Embryonic facial prominence (tissue), 1 donor: ENCODE data around the gene TBC1D2B.

Experiments used
- DNase-seq: peaks from one replicate; pipeline ENCODE4 v3.0.0-alpha.2; 2016; ENCODE audit errors: extremely low spot score

Gene TBC1D2B

DNA sequence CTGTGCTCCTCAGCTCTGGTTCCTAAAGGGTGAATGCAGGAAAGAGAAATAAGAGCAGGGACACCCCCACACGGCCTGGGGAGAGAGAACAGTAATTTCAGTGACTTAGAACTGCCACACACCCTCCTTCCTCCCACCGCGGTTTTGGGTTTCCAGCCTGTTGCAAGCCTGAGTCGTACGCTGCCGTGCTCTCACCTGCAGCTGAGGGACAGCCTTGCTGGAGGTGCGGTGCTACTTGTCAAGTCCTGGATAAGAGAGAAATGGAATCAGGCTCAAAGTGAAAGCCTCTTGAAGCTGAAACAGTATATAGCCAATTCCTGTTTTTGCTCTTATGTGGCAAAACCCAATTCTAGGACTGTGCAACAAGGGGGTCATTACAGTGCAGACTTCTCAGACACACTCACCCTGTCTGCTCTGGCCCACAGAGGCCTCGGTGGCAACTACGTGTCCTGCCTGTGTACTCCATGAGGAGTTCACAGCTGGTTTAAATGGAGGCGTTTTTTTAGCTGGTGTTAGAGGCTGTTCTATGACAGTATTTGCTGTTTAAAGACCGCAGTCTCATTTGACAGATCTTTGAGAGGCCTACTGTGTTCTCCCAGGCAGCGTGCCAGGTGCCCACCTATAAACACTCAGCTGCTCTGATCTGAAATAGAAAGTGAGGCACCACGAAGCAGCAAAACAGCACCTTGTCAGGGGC lies 42.9 kb downstream of the TBC1D2B start:
- no peak for DNase-seq

DNA sequence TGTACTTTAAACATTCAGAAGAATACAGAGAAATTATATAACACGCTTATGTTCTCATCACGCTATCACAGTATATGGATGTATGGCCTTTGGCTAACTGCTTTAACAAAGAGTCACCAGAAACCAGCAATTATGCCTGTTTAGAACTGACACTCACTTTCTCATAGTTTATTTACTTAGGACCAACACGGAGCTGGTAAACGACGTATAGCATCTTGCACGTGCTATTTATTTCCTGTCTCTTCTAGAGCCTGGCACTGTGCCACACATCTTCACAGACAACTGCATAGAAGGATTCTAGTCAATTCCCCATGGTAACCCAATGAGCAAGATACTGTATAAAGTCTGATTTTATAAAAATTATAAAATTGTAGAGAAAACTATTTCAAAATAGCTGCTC lies 43.6 kb downstream of the TBC1D2B start:
- no peak for DNase-seq

DNA sequence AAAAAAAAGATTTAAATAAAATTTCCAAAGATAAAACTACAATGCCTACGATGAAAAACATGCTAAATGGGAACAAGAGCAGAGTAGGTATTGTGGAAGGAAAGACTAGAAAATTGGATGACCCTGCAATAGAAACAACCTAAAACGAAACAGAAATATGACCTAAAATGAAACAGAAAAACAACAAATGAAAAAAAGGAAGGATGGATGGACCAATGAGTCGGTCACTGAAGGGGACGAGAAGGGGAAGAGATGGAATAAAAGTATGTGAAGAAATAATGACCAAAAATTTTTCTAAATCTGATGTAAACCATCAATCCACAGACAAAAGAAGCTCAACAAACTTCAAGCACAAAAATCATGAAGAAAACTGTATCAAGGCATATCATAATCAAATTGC lies 44.8 kb downstream of the TBC1D2B start:
- DNase-seq: no peak

DNA sequence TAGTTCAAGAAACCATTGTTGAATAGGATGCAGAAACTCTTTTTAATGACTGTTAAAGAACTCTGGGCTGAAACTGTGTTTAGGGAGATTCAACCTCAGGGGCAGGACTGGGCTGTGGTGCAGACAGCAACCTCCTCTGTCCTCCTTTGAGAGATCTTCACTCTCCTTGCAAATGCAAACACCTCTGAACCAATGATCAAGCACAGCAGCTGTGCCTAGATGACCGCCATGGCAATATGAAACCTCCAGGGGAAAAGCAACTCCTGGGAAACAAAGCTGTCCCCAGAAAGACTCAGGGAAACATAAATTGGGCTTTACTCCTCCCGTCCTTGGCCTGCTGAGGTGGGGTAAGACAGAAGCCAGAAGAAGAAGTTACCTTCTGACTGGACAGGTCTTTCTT lies 52.6 kb downstream of the TBC1D2B start:
- DNase-seq: no peak

DNA sequence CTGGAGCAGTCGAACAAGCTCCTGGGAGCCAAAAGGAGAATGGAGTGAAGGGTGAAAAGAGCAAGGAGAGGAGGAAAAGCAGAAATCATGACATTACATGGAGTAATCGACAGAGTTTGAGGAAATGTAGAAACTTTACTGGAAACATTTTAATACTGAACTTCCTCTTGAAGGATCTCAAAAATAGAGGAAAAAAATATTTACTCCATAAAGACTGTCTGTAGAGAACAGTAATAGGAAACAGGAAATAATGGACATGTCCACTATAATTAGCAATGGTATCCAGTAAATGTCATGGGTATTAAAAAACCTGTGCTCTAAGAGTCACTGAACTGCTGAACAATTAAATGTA lies 53.0 kb downstream of the TBC1D2B start:
- DNase-seq: no peak

DNA sequence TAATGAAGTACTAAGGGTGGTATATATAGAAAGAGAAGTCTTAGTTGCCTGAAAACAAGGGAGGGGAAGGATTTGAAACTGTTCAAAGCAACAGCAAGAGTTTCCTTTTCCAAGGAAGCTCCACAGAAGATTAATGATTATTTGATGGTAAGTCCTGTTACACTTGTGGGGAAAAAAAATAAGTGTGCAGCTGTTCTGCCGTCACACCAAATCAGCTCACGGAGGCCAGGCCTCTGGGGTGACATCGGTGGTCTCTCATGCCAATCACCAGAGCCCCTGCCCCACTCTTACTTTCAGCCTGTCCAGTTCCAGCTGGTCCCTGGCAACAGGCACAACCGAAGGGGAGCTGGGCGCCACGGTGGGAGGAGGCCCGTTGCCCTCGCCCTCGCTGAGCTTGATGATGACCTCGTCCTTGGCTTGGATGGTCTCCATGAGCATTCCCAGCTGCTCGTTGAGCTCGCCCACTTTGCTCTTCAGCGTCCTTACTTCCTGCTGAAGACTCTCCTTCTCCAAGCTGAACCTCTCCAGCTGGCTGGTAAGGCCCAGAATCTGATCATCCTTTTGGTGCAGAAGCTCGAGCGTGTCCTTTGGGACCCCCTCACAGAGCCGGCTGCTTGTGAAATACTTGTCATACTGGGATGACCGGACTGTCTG lies 53.5 kb downstream of the TBC1D2B start:
- no peak for DNase-seq

DNA sequence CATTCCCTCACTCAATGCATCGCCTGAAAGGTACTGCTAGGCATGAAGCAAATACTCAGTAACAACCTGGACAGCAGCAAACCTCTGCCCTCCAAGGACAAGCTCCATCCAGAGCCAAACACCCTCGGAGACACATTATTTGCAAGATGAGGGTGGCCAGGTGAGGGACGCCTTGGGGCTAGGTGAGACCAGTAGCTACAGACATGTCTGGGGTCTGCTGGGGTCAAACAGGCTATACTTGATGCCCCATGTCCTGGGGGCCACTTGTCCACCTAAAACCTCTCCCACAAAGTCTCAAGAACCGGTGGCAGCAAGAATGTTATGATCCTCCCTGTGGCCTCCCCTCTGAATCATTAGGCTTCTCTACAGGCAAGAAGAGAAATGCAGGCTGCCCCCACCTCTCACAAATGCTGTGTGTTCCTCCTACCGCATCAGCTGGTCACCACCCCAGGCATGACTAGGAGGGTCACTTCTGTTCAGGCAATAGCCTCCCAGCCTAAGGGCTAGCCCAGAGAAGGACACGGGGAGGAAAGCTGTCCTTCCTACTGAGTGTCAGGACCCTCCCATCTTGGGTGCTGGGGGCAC lies 54.3 kb downstream of the TBC1D2B start:
- DNase-seq: no peak

DNA sequence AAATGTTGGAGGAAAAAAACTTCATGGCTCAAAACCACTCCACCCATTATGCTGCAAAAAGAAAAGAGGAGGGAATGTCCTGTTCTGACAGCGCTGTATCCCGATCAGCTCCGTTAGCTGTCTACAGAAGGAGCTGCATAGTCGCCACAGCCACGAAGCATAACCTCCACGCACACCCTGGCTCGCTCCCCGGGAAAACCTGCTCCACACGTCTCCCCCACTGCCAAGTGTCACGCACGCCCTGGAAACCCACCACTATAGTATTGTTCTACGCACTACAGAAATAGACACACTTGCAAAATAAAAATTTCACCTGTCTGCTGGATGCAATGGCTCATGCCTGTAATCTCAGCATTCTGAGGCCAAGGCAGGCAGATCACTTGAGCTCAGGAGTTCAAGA lies 55.8 kb downstream of the TBC1D2B start:
- DNase-seq: no peak

DNA sequence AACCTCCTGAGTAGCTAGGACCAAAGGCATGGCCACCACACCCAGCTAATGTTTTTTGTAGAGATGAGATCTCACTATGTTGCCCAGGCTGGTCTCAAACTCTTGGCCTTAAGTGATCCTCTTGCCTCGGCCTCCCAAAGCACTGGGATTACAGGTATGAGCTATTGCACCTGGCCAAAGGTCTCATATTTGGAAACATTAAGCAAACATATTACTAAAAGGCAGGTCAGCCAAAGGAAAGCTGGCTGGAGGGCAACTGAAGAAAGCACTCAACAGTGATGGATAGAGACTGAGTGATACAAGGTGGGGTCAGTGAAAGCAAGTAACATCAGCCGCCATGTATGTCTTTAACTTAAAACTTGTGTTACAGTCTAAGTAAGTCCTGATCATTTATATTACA lies 57.5 kb downstream of the TBC1D2B start:
- no peak for DNase-seq

DNA sequence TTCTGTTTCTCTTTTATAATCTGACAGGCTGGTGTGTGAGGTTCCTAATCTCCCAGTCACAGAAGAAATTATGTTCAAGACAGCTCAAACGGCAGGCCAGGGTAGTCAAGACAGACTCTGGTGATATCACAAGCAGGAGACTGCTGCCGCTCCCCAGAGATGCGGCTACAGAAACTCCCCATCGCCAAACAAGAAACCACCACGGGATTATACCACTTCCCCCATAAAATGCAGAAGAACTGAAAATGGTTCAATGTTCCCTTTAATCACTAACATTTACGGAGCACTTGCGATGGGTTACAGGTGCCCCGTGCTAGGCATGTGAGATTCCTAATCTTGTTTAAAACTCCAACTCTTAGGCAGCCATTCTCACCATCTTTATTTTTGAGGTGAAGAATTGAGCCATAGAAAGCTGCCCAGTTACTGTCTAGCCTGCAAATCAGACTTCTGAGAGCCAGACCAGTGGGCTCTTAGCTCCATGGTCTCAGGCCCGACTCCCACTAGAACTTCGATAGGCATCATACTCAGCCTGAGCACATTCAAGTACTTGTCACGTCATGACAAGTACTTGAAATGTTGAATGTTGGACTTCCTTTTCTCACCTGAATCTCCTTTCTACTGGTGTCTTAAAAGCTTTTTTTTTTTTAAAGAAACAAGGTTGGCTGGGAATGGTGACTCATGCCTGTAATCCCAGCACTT lies 58.4 kb downstream of the TBC1D2B start:
- no peak for DNase-seq

DNA sequence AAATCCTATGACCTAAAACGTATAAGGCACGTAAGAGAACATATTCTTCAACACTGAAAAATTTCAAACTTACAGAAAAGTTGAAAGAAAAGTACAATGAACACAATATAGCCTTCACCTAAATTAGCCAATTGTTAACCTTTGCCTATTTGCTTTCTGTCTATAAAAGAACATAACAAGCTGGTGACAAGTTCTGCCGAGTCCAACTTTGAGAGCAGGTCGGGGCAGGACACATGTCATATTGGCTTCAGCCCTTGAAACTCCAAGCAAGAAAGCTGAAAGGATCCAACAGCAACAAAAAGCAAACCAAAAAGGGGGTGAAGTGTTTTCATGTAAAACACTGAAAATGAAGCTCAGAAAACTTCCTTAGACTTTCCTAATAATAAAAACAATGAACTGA lies 59.1 kb downstream of the TBC1D2B start:
- no peak for DNase-seq

DNA sequence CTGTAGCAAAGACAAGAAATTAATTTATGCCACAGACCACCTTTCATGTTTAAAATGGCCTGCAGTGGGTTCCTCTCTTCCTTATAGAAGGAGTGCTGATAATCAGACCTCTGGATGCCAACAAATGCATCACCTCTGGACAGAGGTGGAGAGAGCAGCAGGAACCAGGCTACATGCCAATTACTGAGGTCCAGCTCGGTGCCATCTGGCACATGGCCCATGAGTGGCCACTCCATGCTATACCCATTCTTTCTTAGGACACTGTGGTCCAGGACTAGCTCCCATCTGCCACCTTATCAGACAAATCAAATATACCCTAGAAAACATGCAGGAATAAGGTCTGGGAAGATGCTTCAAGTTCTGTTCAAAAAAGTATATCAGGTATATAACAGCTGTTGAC lies 60.7 kb downstream of the TBC1D2B start:
- no peak for DNase-seq

DNA sequence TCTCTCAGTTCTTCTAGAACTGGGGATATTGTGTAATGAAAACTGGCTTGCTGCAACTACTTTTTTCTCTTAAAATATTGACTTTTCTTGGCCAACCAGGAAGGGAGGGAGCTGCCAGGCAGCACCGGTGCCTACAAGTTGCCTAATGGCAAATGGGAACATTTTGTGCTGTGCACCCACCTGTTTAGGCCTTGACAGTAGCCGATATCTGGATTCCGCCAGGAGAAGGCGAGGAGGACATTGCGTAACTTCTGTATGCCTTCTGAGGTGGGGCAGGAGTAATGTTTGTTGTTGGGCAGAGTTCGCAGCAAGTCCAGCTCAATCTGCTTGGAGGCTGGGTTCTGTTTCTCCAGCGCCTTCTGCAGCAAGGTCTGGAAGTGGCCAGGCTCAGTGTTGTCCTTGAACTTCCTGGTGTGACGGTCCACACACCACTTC lies 64.9 kb downstream of the TBC1D2B start:
- DNase-seq: no peak

DNA sequence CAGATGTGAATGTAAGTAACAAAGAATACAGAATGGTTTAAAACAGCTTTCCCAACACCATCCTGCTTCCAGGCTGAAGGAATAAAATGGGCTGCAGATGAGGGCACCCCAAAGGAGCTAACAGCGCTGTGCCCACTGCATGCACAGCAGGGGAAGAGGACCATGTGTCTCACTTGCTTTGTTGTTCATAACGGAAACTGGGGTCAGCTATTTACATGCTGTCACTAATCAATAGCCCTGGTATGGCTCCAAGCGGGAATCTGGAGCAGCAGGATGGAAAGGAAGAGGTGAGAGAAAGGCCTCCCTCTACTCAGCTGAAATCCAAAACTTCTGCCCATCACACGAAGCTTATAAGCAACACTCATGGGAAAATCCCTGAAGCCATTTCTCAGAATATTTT lies 67.4 kb downstream of the TBC1D2B start:
- DNase-seq: no peak

DNA sequence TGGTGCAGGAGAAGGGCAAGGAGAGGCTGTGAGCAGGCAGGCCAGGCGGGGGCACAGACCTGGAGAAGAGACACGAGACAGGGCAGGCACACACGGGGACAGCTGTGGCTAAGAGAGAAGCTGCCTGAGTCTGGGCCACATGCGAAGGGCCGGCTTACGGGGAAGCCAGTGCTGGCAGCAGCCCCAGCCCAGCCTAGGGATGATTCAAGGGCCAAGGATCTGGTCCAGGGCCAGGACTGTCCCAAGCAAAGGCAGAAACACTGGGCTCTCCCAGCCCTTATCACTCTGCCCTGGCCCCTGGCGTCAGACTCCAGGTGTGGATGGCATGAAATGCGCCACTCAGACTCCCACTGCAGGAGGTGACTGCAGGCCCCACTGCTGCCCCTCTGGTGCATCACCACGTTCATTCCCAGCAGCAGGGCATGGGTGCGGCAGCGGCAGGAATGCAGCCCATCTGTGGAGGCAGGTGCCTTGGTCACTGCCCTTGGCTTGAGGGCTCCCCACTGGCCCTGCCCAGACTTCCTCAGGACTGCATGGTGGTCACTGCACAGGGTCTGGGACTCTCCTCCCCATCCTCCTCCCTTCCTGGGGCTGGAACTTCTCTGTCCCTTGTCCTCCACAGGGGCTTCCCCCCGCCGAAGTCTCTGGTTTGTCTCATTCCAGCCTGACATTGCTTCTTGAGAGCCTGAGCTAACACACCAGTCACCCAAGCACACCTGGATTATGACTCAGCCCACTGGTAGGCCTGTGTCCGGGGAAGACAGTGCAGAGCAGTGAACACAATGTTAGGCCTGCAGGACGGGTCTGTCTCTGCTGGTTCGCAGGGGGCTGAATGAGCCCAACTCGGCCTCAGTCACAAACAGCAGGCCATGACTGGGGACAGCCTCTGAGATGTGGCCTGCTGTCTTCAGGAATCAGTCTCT lies 69.3 kb downstream of the TBC1D2B start:
- DNase-seq: no peak

DNA sequence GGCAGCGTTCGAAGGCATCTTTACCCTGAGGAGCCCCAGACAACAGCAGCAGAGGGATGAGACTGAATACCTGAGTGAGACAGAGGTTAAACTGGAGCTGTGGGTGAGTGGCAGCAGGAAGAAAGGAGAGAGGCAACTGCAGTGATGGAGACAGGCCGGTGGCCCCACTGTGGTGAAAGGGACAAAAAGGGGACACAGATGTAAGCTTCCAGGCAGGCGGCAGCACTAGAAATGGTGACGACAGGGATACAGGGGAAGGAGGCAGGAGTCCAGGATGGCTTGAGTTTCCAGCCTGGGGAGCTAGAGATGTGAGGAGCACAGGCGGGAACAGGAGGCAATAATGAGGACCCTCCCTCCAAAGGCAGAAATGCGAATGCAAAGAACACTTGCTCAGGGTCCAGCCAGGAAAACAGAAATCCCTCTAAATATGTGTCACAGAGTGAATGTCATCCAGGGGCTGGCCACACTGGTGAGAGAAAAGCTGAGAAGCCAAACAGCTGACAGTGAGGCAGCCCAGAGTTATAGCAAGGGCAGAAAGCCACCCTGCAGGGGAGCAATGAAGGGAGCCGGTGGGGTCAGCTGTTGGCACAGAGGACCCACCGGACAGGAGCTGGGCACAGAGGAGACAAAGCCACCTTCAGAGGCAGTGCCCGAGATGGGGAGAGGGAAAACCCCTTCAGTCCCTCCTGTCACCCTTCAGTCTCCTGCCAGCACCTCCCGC lies 70.1 kb downstream of the TBC1D2B start:
- DNase-seq: no peak

DNA sequence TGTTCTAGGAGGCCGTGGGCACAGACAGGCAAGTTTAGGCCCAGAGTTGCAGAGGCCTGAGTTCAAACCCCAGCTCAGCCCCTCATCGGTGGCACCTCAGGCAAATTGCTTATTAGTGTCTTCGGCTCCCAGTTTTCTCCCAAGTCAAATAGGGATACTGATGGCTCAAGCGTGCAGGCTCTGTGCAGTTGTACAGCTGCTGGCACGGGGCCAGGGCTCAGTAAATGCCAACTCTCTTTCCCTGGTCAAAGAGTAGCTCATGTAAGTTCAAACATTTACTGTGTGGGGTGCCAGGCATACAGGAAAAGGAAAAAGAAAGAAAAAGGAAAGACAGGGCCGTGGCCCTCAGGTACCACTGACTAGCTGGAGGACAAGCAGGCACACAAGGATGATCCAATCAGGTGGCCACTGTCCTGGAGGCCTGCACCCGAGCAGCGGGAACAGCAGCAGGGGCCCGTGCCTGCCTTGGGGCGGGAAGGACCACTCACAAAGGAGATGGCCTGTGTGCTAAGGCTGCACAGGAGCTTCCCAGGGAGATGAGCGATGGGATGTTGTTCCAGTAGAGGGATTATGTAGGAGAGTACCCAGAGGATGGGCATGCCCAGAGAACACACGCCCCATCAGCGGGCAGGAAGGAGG lies 70.8 kb downstream of the TBC1D2B start:
- no peak for DNase-seq

DNA sequence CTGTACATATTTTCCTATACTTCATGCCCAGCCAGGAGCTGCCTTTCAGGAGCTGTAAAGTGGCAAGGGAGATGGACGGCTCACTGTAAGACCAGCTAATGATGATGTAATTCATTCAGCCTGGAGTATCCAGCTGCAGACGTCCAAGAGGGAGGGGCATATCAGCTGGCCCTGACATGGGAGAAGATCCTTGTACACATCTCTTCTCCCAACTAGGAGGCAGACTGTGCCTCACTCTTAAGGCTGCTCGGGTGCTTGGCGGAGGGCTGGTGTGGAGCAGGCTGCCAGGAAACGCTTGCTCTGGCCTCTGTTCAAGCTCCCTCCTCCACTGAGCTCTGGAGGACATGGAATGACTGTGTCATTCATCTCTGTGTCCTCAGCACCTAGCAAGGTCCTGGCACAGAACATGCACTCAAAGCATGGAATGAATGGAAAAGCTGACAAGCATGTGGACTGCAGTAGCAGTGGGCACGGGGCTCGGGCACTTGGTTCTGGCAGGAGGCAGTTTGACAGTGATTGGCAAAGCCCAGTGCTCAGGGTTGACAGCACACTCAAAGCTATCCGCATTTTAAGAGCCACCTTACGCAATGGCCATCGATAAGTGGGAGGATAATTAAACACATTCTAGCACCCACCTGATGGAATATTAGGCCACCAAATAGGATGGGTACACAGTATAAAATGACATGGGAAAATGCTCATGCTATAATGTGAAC lies 72.4 kb downstream of the TBC1D2B start:
- no peak for DNase-seq

DNA sequence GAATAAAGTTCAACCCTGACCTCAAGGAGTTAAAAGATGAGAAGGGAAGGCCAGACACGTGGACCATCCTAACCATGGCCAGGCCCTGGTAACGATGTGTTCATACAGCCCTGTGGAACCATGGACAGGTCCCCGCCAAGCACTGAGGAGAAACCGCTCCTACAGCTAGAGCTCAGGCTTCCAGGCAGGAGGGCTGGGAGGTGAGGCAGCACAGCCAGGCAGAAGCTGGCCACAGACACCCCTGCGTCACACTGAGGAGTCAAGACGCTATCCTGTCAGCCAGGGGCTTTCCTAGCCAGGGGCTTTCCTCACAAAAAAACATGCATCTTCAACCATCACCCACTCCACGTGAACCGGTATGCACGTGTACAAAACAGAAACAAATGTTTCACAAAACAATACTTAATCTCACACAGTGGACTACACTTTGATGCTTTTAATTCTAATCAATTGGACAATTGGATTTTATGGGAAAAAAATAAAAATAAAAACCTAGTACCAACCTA lies 73.2 kb downstream of the TBC1D2B start:
- DNase-seq: no peak

DNA sequence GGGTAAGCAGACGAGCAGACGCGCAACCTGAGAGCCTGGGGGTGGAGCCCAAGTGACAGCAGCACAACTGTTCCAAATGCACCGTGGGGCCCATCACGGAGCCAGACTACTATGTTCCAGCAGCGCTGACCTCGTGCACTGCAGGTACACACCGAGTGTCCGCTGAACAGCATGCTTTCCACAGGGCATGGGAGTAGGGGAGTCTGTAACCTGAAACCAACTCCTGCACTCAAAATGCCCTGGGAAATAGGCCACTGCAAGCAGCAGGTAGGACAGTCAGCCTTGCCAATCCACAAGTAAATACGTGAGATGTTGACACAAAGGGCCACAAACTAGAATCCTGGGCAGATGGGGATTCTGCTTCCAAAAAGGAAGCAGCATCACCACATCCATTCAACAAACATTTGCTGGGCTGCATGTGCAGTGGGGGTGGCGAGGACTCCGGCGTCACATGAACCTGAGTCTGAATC lies 73.9 kb downstream of the TBC1D2B start:
- no peak for DNase-seq
